ENCODE measurements around the gene FBXO11. TPM values are rescaled to one million over a fixed set of nuclear protein-coding genes. Genes with fewer than 3 reads are reported as not detected.

FBXO11 gene
- total RNA-seq, 1 donor from 2014 or later = 71.3 TPM

GRCh38 chr2:47945046-47945781 is 38.9 kb upstream of the FBXO11 start:
- no peaks in the 10 kb centered on the region for H3K79me2 ChIP-seq (ENCODE audit: low read depth)
- no peak overlapping the region for H2AFZ ChIP-seq (replicated peaks)
- TF ChIP-seq CTCF (IDR thresholded peaks at IDR 0.05) = no peak
- no peak overlapping the region for H3K4me3 Mint-ChIP-seq
- H3F3A ChIP-seq (ENCODE audit: low read depth) = no peaks in the 10 kb centered on the region
- H3K36me3 ChIP-seq = no peaks in the 10 kb centered on the region
- no peak for DNase-seq (ENCODE audit: low spot score)
- H3K27me3 ChIP-seq = no peaks in the 10 kb centered on the region
- H3K27ac ChIP-seq = no peak overlapping the region
- no peaks in the 10 kb centered on the region for H3K9me3 ChIP-seq (ENCODE audit: low read depth)
- no peaks in the 10 kb centered on the region for H3K27me3 Mint-ChIP-seq (ENCODE audit: insufficient read depth, low read depth)
- no peaks in the 10 kb centered on the region for H3K4me1 Mint-ChIP-seq
- H3K9ac ChIP-seq = no peak overlapping the region
- no peaks in the 10 kb centered on the region for H3K9me3 Mint-ChIP-seq
- no peaks in the 10 kb centered on the region for H3K36me3 Mint-ChIP-seq
- H3K4me1 ChIP-seq = no peaks in the 10 kb centered on the region
- H3K4me3 ChIP-seq = no peak overlapping the region
- no peak overlapping the region for H3K27ac Mint-ChIP-seq
- H3K4me2 ChIP-seq = no peak overlapping the region
- H4K20me1 ChIP-seq (ENCODE audit: low read depth) = no peaks in the 10 kb centered on the region

GRCh38 chr2:47941936-47942335 is 35.6 kb upstream of the FBXO11 start:
- no peak overlapping the region for H2AFZ ChIP-seq (replicated peaks)
- H3K4me2 ChIP-seq = no peak overlapping the region
- no peak overlapping the region for H3K4me3 ChIP-seq
- H3K9me3 ChIP-seq (ENCODE audit: low read depth) = no peaks in the 10 kb centered on the region
- H3K4me1 ChIP-seq = no peaks in the 10 kb centered on the region
- no peaks in the 10 kb centered on the region for H3K27me3 ChIP-seq
- Mint-ChIP-seq H3K36me3 (no peaks in the 10 kb centered on the region), H3K4me1 (no peaks in the 10 kb centered on the region), H3K27ac (no peak overlapping the region), H3K9me3 (no peaks in the 10 kb centered on the region), H3K4me3 (no peak overlapping the region), H3K27me3 (ENCODE audit: insufficient read depth, low read depth) (no peaks in the 10 kb centered on the region)
- H3K27ac ChIP-seq = no peak overlapping the region
- H4K20me1 ChIP-seq (ENCODE audit: low read depth) = no peaks in the 10 kb centered on the region
- no peak for DNase-seq (ENCODE audit: low spot score)
- TF ChIP-seq CTCF (IDR thresholded peaks at IDR 0.05) (no peak), EZH2 (IDR thresholded peaks at IDR 0.05) (no peak), EZH2phosphoT487 (IDR thresholded peaks at IDR 0.05) (no peak)
- H3K36me3 ChIP-seq = no peaks in the 10 kb centered on the region
- H3F3A ChIP-seq (ENCODE audit: low read depth) = no peaks in the 10 kb centered on the region
- no peaks in the 10 kb centered on the region for H3K79me2 ChIP-seq (ENCODE audit: low read depth)
- no peak overlapping the region for H3K9ac ChIP-seq

GRCh38 chr2:47937677-47938076 is 31.4 kb upstream of the FBXO11 start:
- Mint-ChIP-seq H3K4me3 (no peak overlapping the region), H3K27ac (no peak overlapping the region), H3K9me3 (no peaks in the 10 kb centered on the region), H3K27me3 (ENCODE audit: insufficient read depth, low read depth) (no peaks in the 10 kb centered on the region), H3K4me1 (no peaks in the 10 kb centered on the region), H3K36me3 (no peaks in the 10 kb centered on the region)
- Histone ChIP-seq H3K4me1 (no peaks in the 10 kb centered on the region), H3K79me2 (ENCODE audit: low read depth) (no peaks in the 10 kb centered on the region), H3K4me3 (no peak overlapping the region), H3K9me3 (ENCODE audit: low read depth) (no peaks in the 10 kb centered on the region), H3K4me2 (no peak overlapping the region), H3K36me3 (no peaks in the 10 kb centered on the region), H4K20me1 (ENCODE audit: low read depth) (no peaks in the 10 kb centered on the region), H3K27ac (no peak overlapping the region), H3K9ac (no peak overlapping the region), H3F3A (ENCODE audit: low read depth) (no peaks in the 10 kb centered on the region), H3K27me3 (no peaks in the 10 kb centered on the region), H2AFZ (replicated peaks) (peak overlapping the region; percentile 44)
- DNase-seq (ENCODE audit: low spot score) = no peak
- TF ChIP-seq EZH2phosphoT487 (IDR thresholded peaks at IDR 0.05) (no peak), EZH2 (IDR thresholded peaks at IDR 0.05) (no peak), CTCF (IDR thresholded peaks at IDR 0.05) (no peak)
